Endometrial microvascular endothelial cells (primary cell): Measurements from ENCODE around the gene CYP2E1. TPM values are rescaled to one million over a fixed set of nuclear protein-coding genes. Genes with fewer than 3 reads are reported as not detected.
"Not testable (repeated sequence)": the region's sequence is repeated elsewhere in the genome, so short reads cannot be mapped to it uniquely, and the experiment has no call there.

ENCODE experiments used
- in situ Hi-C: cut with HindIII; loops from 2 replicates; pipeline ENCODE4 v1.10.0; 2017; ENCODE audit warnings: low sequenced_read_pairs, low pct_unique_long_range_greater_than_20kb; ENCODE audit errors: inconsistent ontology term
- total RNA-seq: library from RNA; depleted of rRNA; stranded (reverse); fragments of >200 nt; gene quantifications from one replicate; pipeline ENCODE4 v1.2.3, GENCODE V29; 2015; ENCODE audit errors: inconsistent ontology term

The CYP2E1 gene
- total RNA-seq, result not detected

DNA sequence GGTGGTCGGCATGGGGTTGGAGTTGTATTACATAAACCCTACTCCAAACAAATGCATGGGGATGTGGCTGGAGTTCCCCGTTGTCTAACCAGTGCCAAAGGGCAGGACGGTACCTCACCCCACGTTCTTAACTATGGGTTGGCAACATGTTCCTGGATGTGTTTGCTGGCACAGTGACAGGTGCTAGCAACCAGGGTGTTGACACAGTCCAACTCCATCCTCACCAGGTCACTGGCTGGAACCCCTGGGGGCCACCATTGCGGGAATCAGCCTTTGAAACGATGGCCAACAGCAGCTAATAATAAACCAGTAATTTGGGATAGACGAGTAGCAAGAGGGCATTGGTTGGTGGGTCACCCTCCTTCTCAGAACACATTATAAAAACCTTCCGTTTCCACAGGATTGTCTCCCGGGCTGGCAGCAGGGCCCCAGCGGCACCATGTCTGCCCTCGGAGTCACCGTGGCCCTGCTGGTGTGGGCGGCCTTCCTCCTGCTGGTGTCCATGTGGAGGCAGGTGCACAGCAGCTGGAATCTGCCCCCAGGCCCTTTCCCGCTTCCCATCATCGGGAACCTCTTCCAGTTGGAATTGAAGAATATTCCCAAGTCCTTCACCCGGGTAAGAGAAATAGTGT lies at the start of gene CYP2E1:
TSS of gene CYP2E1 (plus strand) at position 407 of the 632 bp plus-strand sequence. CDS start at position 440, 33 bp downstream.
- in situ Hi-C loops, result no loop called here

DNA sequence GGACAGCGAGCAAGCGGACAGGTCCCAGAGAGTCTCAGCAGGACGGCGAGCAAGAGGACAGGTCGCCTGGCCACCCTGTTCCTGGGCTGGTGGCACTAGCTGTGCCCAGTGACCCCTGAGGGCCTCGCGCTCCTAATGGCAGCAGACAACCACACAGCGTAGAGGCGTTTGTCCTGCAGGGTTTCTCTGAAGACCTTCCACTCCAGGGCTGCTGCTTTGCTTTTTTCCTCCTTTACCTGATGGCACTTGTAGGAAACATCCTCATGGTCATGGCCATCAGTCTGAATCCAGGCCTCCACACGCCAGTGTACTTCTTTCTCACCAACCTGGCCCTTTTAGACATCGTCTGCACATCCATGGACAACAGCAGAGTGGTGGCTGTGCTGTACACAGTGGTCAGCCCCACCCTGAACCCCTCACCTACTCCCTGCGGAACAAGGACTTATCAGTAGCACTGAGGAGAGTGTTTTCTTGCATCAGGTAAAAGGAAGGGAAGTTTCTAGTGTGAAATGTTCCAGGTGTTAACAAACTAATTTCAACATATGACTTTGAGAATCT lies 46.0 kb upstream of the CYP2E1 start:
- in situ Hi-C loops, result no loop called here

DNA sequence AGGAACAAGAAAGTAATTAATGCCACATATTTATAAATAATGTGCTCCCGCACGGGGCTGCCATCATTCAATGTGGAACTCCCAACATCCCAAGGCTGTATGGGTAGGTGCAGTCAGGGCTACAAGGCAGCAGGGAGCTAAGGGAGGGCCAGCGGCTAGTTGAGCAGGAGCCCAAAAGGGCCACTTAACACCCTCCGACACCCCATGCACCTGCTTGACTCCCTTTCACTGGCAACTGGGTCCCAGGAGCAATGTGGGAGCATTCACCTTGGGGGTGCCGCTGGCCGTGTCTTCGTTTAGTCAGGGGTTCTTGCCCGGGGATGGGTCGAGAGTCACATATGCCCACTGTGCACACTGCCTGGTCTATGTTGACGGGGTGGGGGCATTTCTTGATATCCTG lies 45.5 kb upstream of the CYP2E1 start:
- in situ Hi-C loops, result no loop called here

DNA sequence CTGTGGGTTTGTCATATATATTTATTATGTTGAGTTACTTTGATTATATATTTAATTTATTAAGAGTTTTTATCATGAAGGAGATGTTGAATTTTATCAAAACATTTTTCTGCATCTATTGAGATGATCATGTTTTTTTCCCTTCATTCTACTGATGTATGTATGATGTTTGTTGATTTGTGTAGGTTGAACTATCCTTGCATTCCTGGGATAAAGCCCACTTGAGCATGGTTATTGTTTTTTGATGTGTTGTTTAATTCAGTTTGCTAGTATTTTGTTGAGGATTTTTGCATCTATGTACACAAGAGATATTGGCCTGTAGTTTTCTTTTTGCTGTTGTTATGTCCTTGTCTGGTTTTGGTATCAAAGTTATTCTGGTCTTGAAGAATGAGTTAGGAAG lies 42.3 kb upstream of the CYP2E1 start:
- in situ Hi-C loops, result no loop called here

DNA sequence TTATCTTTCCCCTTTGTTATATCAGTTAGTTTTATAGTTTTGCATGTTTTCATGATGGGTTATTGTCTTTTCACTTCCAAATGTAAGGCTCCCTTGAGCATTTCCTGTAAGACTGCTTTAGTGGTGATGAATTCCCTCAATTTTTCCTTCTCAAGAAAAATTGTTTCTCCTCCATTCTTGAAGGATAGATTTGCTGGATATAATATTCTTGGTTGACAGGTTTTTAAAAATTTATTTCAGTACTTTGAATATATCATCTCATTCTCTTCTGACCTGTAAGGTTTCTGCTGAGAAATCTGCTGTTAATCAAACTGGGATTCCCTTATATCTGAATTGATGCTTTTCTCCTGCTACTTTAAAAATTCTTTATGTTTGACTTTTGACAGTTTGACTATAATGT lies 40.1 kb upstream of the CYP2E1 start:
- in situ Hi-C loops, result no loop called here

DNA sequence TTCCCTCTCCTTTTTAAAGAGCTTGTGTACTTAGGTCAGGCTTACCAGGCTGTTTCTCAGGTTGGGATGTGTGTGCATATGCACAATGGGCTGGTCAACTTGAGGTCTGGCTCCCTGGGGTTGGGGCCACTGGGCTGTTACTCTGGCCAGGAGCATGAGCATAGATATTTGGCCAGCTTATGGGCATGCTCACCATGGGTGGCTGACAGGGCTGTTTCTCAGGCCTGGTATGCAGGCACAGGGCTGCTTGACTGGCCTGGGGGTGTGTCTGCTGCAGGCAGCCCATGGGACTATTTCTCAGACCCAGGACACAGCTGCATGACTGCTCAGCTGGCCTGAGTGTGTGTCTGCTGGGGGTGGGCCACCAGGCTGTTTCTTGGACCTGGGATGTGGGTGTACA lies 38.8 kb upstream of the CYP2E1 start:
- in situ Hi-C loops, result no loop called here

DNA sequence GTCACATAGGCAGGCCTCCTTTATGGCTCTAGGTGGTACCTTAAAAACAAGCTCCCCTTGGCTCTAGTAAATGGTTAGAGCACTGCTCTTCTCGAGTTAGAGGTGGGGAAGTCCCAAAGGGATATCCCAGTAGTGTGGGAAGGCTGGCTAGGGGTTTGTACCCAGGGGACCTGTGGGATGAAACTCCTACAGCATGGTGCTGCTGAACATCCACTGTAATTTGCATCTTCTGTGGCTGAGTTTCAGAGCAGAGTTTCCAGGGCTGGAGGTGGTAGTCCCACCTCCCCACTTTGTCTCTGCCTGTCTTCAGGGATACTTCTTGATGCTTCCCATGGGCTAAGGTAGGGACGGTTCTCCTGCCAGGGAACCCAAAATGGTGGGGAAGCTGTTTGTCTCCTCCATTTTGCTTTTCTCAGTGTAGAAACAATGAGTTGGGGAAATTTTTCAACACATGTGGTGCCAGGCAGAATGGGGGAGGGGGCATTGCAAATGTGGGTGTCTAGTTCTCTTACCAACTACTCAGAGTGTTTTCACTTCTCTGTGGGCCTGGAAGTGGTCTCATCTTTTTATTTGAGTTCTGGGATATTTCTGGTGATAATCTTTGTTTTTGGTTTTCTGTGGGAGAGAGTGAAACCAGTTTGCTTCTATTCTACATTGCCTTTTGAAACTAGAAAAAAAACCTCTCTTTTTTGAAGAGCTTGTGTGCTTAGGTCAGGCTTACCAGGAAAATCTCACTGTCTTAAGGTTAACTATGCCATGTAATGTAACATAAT lies 37.2 kb upstream of the CYP2E1 start:
- in situ Hi-C loops, result no loop called here

DNA sequence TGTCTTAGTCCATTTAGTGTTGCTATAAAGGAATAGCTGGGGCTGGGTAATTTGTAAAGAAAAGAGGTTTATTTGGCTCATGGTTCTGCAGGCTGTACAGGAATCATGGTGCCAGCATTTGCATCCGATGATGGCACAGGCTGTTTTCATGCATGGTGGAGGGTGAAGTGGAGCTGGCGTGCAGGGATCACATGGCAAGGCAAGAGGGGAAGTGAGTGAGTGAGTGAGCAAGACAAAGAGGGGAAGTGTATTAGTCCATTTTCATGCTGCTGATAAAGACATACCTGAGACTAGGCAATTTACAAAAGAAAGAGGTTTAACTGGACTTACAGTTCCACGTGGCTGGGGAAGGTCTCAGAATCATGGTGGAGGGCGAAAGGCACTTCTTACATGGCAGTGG lies 33.6 kb upstream of the CYP2E1 start:
- in situ Hi-C loops, result not testable (repeated sequence)

DNA sequence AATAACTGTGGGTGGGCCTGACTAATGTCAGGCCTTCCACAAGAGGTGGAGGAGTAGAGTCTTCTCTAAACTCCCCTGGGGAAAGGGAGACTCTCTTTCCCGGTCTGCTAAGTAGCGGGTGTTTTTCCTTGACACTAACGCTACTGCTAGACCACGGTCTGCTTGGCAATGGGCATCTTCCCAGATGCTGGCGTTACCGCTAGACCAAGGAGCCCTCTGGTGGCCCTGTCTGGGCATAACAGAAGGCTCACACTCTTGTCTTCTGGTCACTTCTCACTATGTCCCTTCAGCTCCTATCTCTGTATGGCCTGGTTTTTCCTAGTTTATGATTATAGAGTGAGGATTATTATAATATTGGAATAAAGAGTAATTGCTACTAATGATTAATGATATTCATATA lies 29.8 kb upstream of the CYP2E1 start:
- in situ Hi-C loops, result not testable (repeated sequence)

DNA sequence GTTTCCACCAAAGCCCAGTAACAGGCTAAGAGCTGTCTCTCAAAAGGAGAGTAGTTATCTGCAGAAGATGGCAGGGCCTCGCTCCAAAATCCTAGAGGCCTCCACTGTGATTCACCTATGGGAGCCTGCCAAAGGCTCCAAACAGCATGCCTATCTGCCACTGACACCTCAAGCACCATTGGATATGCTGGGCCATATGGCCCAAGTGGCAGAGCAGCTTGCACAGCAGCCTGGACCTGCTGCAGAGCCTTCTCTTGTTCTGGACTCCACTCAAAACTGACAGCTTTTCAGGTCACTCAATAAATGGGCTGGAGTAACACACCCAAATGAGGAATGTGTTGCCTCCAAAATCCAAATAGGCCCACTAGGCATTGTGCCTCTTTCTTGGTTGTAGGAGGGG lies 28.0 kb upstream of the CYP2E1 start:
- in situ Hi-C loops, result not testable (repeated sequence)

DNA sequence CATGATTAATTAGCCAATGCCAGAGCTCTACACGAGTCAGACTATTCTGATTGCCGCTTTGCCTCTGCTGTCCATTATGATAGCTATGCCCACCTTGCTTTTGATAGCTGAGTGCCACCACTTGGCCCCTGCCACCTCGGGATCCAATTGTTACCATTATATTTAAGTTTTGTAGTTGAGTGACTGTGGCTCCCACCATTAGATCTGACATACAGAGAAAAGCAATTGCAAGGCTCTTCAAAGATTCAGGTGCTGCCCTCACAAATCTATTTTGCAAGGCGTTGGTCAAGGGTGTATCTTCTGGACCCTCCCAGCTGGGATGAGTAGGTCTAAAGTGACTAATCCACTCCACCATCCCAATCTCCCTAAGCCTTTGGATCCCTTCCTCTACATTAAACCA lies 26.3 kb upstream of the CYP2E1 start:
- in situ Hi-C loops, result not testable (repeated sequence)

DNA sequence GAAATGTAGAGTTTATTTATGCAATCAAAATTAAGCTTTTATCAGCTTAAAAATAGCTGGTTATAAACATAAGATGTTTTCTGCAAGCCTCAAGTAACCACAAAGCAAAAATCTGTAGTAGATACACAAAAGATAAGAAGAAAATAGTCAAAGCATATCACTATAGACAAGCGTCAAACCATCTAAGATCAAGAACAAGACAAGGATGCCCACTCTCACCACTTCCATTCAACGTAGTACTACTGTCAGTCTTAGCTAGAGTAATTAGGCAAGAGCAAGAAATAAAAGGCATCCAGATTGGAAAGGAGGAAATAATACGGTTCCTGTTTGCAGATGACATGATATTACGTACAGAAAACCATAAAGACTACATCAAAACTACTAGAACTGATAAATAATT lies 17.5 kb upstream of the CYP2E1 start:
- in situ Hi-C loops, result no loop called here

DNA sequence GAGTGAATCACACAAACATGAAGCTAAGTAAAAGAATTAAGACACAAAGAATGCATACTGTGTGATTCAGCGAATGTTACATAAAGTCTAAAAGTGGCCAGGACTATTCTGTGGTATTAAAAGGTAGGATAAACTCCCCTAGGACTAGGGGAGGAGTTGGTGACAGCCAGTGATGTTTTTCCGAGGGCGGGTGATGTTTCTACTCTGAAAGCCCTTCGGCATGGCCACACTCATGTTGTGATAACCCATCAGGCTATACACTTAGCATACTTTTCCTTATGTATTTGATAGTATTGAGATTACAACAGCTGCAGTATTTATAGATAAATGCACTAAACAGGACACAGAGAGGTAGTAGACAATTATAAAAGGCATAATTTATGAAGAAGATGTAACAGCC lies 15.8 kb upstream of the CYP2E1 start:
- in situ Hi-C loops, result no loop called here

DNA sequence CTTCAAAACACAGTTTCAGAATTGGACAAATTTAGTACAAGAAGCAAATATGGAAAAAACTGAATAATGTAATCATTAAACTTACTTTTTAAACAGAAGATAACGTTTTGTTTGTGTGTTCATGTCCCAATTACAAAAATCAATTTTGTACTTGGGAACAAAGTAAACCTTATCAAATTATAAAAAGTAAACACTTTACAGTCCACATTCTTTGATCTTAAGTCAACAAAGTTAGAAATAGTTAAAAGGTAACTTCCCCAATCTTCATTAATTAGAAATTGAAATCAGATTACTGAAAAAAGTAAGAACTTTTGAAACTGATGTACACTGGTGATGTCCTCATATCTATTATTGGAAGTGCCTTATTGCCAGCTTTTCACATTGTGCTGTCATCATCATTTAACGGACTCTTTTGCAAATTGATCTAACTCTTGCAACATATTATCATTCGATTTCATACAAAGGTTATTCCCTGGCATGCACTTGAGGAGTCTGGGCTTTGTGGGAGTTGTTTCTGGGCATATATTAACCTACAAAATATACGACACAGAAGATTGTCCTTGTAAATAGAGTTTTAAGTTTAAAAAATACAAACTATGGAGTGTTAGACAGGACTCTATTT lies 15.1 kb upstream of the CYP2E1 start:
- in situ Hi-C loops, result no loop called here

DNA sequence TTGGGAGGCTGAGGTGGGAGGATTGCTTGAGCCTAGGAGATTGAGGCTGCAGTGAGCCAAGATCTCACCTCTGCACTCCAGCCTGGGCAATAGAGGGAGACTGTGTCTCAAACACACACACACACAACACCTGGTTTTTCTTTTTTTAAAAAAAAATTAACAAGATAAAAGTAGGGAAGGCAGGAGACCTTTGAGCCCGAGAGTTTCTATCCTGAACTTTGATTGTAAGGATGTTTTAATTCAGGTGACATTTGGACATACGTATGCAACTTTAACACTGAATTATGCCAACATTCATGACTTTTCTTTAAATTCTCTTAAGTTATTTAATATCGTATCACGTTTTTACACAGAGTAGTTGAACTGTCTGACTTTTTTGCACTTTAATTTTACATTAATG lies 11.7 kb upstream of the CYP2E1 start:
- in situ Hi-C loops, result no loop called here

DNA sequence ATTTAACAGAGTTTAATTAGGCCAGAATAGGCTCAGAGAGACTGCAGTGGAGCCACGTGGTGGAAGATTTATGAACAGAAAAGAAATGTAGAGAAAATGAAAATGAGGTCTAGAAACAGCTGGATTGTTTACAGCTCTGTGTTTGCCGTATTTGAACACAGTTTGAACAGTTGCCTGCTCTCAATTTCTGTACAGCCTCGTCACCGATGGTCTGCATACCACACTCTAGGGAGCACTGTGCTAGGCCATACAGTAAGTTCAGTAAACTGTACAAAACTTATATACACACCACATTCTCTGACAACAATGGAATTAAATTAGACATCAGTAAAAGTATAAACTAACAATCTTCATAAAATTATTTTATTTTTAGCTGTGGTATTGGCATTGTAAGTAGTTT lies 11.1 kb upstream of the CYP2E1 start:
- in situ Hi-C loops, result no loop called here

DNA sequence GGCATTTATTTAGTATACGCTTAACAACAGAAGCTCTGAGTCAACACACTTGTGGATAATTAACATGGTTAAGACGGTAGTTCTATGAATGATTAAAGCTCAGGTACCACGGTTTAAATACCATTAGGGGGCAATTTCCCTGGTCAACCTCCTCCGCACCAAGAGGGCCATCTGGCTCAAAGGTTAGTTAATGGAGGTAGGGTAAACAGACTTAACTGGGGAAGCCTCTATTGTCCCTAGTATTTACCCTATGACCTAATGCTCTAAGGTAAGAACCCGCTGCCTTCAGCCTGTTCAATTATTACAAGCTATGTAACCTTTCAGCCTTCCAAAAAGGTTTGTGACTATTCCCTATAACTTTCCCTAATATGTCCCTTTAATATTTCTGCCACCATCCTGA lies 8.6 kb upstream of the CYP2E1 start:
- in situ Hi-C loops, result not testable (repeated sequence)

DNA sequence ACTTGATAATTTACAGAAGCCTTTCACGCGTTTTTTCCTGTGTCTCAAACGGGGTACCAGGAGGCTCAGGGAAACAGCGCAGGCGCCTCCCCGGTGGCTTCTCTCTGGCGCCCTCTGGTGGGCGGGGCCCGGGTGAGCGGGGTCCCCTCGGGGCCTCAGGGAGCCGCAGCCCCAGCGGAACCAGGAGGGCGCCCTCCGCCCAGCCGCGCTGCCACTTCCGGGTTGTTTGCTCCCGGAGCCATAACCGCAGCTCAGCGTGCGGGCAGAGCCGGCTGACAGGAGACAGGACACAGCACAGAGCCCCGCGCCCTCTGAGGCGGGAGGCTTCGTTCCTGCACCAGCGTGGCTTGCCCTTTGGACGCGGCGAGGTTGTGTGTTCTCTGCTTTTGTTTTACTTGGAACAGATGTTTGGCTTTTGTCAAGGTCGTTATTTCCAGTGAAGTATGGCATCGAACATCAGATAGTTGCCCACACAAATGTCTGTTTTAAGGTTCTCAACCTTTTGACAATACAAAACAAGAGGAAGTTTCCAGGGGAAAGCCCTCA lies 6.9 kb upstream of the CYP2E1 start:
- in situ Hi-C loops, result no loop called here

DNA sequence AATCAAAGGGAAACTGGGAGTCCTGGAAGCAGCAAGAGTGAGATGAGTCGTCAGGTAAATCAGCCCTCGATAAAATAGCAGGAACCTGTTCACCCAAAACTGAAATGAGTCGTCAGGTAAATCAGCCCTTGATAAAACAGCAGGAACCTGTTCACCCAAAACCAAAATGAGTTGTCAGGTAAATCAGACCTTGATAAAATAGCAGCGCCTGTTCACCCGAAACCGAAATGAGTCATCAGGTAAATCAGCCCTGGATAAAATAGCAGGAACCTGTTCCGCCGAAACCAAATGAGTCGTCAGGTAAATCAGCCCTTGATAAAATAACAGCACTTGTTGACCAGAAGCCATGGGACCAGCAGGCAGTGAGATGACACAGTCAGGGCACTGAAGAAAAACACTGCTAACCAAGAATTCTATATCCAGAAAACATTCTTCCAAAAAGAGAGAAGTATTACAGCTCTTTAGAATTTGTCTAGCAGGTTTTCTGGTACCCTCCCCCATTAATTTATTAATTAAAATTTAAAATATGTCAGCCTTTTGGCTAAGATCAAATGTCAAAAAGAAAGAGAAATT lies 3.4 kb upstream of the CYP2E1 start:
- in situ Hi-C loops, result no loop called here
